HG03095 (cell line): ENCODE results near the gene ELMO2.

Source experiments
- ATAC-seq: cut with Tn5 transposase; IDR thresholded peaks from one replicate; pipeline ENCODE4 v1.9.1; 2021; ENCODE audit warnings: moderate library complexity; ENCODE audit not compliant: unreplicated experiment

ELMO2 gene

DNA sequence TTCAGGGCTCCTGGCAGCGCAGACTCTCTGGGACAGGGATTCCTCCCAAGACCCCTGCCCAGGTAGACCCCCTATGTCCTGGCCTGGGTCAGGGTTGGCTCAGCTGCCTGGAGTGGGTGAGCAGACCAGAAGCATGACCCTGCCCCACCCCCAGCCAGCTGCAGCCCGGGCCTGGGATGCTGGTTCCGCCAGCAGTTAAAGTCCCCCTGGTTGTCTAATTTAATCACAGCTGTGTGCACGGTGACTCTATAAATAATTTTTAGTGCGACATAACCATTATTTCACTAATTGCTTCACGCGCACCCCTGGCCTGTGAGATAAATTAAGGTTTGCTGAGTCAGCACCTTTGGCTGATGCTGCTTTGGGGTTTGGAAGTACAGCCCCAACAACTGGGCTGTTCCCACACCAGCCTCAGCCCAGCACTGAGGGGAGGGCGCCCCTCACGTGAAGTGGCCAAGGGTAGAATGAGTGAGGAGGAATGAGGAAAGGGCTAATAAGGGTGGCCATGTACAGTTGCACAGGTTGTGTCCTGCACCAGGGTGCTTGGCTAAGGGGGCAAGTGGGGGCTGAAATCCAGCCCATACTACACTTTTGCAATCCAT, 72.0 kb downstream of the ELMO2 start:
- ATAC-seq, result no peak

DNA sequence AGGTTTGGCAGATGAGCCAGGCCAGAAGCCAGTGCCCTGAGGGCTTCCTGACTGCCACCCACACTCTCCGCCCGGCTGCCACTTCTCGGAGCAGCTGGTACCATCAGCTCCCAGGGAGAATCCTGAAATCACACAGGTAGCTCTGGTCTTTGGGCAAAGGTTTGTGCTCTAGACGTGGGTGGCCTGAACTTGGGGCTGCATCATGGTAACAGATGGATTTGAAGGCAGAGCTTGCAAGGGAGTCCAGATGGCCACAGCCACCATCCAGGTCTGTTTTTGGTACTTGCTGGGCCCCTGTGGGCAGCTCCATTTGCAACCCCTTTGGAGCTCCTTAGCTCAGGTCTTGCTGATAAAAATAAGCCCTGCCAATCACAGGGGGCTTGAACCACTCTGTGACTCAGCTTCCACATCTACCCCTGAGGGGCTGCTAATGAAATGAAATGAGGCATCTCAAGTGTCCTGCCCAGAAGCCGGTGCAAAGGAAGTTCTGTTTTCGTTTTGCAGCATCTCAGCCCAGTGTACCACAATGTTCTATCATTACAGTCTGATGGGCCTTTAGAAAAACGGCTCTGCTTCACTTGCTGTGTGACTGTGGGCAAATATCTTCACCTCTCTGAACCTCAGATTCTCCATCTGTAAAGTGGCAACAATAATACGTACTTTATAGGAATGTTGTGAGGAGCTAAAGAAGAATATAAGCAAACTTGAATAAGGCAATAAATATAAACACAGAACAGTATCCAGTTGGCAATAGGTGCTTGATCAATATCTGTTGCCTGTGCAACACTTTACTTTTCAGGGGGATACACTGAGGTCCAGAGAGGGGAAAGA, 73.0 kb downstream of the ELMO2 start:
- no peak for ATAC-seq

DNA sequence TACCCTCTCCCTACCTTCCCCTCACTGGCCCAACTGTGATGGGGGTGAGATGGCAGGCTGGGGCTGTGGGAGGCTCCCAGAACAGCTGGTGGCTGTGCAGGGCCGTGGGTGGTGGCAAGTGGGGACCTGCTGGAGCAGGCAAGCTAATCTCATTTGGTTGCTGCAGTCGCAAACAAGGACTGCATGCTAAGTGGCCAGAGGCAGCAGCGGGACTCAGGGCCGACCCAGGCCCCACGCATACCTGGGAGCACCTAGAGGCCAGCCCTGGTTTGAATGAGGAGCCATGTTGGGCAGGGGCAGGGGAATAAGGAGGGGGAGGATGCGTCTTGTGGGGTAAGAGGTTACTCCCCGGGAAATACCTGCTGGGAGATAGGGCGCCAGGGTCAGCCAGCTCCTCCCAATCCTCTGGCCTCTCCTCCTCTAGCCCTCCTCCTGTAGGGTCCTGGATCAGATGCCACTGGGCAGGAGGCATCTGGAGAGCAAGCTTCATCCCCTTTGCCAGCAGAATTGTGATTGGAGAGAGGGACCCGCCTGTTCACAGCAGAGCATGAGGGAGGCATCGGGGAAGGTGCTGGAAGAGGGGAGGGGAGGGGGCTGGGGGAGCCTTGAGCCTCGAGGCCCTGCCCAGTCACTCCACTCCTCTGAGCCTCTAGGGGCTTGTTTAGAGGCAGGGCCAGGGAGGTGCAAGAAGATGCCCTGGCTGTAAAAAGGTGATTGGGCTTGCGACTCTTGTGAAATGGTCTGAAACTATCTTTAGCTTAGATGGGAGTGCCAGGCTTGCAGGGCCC, 73.8 kb downstream of the ELMO2 start:
- no peak for ATAC-seq

DNA sequence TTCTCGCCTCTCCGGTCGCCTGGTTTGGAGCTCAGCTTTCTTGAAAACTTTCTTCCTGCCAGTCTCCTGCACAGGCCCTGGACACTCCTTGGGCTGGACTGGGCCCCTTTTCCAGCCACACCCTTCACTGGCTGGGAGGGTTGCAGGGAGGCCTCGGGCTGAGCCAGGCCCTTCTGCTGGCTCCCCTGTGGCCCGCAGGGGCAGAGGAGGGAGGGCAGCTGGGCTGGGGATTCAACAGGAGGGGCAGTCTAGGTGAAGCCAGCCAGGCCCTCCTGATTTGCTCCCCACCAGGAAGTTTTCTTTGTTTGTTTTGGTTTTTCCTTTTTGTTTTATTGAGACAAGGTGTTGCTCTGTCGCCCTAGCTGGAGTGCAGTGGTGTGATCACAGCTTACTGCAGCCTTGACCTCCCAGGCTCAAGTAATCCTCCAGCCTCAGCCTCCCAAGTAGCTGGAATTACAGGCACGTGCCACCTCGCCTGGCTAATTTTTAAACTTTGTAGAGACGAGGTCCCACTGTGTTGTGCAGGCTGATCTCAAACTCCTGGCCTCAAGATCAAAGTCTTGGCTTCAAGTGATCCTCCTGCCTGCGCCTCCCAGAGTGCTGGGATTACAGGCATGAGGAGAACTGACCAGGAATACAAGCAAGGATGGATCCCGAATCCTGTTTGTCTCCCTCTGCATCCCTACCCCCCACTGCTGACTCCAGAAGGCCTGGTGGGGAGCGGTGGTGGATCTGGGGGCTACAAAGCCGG, 74.6 kb downstream of the ELMO2 start:
- no peak for ATAC-seq

DNA sequence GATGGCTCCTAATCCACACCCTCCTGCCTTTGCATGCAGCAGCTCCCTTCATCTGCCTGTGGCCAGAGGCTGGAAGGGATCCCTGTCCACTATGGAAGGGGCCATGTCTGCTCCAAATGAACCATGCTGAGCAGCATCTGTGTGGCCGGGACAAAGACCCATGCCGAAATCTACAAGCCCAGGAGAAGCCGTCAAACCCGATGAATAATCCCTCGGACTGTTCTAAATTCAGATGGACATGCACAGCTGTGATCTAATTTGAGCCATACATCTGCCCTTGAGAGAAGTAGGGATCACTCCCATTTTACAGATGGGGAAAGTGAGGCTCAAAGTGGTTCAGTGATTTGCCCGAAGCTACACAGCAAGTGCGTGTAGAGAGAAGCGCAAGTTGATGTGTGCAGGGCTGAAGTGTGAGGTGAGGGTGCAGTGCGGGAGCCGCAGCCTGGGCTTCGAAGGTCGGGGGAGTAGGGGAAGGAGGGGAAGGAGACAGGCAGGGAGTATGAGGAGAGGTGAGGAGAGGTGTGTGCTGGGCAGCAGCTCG, 75.5 kb downstream of the ELMO2 start:
- no peak for ATAC-seq

DNA sequence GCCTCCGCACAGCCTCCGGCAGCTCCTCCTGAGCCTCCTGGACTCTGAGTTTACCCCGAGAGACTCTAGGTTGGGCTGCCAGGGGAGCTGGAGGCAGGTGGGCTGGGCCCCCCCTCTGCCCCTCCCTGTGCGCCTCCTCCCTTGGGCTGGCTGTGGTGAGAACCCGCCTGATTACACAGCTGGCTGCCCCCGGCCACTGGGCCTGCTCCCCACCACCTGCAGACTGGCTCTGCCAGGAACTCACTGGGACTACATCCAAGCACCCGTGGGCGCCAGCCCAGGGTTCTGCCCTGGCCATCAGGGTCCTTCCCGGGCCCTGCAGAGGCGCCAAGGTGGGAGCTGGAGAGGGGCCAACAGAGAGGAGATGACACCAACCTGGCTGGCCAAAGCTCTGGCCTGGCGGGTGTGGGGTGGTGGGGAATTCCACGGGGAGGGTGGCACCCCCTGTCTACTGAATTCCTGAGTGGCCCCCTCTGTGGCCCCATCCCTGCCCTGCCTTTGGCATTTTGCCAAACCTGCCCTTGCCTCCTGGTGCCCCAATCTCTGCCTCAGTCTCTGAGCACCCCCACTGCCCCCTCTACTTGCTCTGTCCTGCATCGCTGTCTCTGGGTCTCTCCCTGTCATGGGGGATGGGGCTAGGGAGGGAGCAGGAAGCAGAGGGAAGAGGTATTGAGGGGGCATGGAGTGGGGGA, 76.2 kb downstream of the ELMO2 start:
- ATAC-seq, result no peak

DNA sequence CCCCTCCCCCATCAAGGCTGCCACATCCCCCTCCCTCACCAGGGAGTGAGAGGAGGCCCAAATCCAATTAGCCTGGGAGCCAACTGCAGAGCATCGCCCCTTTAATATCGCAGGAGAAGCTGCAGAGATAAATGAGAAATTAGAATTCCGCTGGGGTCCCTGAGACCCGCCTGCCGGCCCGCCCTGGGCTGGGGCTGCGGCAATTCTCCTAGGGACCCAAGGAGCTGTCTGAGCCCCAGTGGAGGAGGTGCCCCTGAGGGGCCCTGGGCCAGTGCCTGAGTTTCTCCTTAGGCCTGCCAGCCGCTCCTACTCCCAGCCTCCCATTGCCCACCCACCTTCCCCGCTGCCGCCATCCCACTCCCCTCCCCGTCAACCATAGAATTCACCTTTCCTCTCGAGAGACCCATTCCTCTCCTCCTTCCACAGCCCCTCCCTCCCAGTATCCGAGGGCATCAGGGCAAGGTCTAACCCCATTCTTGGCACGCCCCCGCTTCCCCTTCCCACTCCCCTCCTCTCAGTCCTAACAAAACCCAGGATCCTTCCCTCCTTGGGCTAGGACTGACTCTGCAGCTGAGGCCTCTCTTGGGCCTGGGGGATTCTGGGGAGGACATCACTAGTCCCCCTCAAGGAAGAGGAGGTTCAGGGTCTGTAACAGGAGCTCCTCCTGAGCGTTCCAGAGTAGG, 78.1 kb downstream of the ELMO2 start:
- no peak for ATAC-seq

DNA sequence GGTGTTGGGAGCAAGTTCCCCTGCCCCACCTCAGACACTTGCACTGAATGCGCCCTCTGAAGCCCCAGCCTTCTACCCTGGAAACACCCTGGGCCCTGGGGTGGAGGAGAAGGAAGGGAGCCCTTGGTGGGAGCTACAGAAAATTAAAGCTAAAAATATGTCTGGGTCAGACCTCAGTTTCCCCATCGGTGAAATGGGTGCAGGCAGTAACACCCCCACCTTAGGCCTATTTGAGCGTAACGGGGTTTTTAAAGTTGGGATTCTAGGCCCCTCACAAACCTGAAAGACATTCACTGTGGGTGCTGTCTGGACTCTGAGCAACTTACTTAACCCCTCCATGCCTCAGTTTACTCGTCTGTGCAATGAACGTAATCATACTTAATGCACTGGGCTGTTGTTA, 78.9 kb downstream of the ELMO2 start:
- ATAC-seq, result no peak

DNA sequence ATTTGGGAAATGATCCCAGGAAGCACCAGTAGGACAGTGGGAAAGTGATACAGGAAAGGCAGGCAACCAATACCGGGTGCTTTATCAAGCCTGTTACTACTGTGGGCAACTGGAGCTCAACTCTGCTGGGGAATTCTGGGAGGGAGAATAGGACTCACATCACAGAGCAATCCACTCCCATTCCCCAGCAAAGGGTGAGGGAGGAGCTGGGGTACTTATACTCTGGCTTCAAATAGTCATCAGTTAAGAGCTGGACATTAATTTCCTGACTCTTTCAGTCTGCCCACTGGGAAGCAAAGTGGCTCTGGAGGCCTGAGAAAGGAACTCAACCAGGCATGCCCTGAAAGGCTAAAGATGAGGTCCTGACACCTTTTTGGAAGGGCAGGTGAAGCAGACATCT, 80.6 kb downstream of the ELMO2 start:
- no peak for ATAC-seq

DNA sequence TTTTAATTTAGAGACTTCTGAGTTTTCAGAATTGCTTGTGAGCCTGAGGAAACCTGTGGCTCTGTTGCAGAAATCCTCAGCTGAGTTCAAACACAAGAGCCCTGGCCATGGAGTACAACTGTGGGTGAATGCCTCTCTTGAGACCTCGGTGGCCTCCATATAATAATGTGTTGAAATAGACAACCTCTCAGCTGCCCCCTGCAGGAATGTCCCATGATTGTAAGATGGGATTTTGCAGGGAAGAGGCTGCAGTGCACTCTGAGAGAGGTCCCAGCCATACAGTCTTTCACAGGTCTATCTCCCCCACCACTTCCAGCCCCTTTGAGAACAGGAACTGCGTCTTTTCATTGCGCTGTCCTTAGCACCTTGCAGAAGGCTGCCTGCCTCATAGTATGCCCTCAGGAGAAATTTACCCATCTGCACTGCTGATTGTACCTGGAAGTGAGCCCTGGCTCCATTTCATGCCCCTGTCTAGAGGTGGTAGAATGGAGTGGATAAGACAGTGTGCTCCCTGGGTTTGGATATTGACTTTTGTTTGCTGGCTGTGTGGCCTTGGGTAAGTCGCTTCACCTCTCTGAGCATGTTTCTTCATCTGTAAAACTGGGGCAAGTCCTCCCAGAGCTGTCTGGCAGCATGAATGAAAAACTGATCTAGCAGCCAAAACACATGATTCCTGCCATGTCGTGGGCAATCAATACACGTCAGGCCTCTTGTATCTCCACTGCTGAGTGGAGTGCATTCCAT, 81.3 kb downstream of the ELMO2 start:
- no peak for ATAC-seq

DNA sequence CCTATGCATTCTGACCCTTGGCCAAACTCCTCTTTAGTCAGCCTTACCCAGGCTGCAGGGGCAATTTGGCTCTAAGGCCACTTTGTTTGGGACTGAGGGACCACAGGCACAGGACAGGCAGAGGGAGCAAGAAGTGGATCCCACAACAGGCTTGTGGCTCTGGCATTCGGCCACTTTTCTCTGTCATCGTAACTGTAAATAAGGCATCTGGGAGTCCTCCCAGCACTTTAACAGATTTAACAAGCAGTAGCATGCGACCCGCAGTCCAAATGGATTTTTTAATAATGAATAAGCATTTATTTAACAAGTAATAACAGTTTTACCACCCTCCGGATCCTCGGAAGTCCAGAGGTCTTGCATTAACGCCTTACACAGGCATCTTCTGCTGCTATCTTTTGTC, 82.0 kb downstream of the ELMO2 start:
- ATAC-seq, result no peak

DNA sequence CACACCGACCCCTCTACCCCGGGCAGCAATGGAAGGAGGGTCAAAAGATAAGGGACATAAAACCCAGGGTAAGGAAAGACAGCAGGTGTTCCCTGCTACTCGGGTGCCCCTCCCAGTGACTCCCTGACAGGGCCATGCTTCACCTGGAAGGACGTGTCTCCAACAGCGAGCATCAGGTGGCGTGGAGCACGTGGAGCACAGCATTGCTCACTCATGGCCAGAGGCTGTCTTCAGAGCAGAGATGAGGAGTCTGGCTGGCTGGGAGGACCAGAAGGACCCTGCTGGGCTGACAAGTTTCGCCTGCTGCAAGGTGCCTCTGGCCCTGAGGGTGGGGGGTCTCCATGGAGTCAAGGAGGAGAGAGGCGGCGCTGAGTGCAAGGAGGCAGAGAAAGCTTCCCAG, 82.9 kb downstream of the ELMO2 start:
- no peak for ATAC-seq

DNA sequence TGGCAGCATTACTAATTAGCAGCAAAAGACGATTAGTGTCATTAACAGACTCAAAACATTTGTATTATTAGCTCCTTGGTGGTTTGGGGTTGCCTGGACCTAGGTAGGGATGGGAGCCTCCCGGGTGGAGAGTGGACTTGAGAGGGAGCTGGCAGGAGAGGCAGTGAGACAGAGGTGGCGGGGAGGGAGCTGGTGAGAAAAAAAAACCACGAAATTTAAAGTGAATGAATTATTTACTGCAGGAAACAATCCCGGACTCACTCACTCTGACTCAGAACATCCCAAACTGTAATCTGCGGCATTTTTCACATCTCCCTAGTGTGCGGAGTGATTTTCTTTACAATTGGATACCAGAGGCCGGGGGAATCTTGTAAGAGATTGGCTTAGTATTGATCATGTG, 83.8 kb downstream of the ELMO2 start:
- ATAC-seq, result no peak

DNA sequence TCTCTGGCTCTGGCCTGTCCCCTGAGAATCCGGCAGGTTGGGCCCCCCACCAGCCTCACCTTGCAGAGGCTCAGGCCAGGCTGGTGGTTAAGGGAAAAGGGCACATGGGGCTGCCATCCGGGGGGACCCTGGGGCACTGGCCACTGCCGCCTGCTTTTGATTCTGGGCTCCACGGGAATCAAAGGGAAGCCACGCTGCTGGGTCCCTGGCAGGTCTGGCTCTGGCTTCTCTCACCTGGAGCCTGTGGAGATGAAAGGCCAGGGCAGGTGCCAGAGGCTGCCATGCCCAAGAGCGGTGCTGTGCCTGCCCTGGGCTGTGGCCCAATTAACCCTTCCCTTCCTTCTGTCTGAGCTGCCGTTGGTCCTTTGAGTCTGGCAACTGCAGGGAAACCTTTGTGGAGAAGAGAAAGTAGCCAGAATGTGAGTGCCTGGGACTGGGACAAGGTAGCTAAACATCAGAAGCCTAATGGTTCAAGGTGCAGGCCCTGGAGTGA, 88.7 kb downstream of the ELMO2 start:
- no peak for ATAC-seq

DNA sequence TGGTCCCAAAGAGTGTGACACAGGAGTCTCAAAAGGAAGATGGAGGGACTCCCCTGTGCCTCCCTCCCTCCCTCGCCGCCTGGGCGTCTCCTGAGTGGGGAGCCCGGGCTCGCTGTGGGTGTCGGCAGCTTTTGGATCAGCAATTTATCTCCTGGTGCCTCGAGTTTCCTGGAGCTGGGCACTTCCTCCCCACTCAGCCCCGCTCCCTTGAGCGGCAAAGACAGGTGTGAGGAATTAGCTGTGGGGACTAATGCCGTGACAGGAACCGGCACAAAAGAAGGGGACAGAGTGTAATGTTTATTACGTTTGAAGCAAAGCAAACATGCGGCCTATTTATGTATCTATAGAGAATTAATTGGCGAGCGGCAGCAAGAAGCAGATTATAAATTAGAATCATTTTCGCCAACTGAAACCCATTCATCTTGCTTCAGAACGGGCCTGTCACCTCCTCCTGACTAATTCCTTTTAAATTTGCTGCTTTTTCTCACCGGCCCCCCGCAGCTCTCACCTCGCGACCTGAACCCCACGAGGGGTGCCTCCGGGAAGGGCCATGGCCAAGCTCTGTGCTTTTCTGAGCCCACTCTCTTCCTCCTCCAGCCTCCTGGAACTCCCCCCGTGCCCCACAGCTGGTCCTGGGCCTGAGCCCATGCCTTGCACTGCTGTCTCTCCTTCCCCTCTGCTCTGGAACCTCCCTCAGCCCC, 89.3 kb downstream of the ELMO2 start:
- ATAC-seq, result no peak
